DMS153 (cell line): ENCODE data around the gene FAM222B.
"Not testable (repeated sequence)": the region's sequence is repeated elsewhere in the genome, so short reads cannot be mapped to it uniquely, and the experiment has no call there.

Experiments
- DNase-seq: peaks from one replicate; lab custom pipeline; 2025; lab: John Stamatoyannopoulos, UW

FAM222B gene

GRCh38 chr17:28871056-28871579, 28.5 kb upstream of the FAM222B start:
- no peak for DNase-seq

DNA sequence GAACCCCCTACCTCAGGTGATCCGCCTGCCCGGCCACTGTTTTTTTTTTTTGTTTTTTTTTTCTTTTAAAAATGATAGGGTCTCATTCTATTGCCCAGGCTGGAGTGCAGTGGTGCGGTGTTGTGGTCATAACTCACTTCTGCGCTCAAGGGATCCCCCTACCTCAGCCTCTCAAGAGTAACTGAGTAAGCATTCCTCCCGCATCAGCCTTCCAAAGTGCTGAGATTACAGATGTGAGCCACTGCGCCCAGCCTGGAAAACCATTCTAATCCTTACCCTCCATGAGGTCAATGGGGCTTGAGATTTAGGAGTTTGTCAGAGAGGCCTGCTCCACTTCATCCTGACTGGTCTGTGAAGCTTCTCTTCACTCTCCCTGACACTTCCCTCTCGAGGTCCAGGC, 24.7 kb upstream of the FAM222B start:
- no peak for DNase-seq

DNA sequence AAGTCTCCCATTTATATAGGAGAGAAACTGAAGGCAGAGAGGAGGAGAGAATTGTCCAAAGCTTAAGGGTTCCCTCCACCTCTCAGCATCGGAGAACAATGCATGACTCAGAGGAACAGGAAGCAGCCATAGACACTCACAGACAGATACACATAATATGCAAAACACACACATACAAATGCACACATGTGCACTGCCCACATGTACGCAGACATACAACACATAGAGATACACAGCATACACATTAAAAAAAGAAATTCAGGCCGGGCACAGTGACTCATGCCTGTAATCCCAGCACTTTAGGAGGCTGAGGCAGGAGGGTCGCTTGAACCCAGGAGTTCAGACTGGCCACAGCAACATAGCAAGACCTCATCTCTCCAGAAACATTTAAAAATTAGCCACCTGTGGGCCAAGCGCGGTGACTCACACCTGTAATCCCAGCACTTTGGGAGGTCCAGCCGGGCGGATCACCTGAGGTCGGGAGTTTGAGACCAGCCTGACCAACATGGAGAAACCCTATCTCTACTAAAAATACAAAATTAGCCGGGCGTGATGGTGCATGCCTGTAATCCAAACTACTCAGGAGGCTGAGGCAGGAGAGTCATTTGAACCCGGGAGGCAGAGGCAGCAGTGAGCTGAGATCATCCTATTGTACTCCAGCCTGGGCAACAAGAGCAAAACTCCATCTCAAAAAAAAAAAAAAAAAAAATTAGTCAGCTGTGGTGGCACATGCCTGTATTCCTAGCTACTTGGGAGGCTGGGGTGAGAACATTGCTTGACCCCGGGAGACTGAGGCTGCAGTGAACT, 23.6 kb upstream of the FAM222B start:
- DNase-seq = peak; percentile 2

GRCh38 chr17:28864991-28865849, 22.6 kb upstream of the FAM222B start:
- DNase-seq = no peak

GRCh38 chr17:28863953-28864352, 21.4 kb upstream of the FAM222B start:
- no peak for DNase-seq

DNA sequence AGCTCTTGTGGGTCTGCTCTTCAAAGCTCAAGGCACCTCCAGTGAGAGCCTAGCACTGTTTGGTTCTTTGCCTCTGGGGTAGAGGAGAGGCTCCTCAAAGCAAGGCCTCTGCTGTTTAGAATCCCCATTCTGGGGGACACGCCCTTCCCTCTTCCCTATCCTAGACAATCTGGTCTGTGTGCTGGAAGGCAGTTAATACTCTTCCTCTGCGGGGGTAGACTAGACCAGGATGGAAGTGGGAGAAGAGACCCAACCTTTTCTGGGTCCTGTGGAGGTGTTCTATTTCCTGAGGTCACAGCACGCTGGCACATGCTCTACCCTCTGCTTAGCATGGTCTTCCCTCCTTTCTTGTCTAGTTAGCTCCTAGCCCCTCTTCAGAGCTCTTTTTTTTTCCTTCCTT, 20.0 kb upstream of the FAM222B start:
- DNase-seq = no peak

DNA sequence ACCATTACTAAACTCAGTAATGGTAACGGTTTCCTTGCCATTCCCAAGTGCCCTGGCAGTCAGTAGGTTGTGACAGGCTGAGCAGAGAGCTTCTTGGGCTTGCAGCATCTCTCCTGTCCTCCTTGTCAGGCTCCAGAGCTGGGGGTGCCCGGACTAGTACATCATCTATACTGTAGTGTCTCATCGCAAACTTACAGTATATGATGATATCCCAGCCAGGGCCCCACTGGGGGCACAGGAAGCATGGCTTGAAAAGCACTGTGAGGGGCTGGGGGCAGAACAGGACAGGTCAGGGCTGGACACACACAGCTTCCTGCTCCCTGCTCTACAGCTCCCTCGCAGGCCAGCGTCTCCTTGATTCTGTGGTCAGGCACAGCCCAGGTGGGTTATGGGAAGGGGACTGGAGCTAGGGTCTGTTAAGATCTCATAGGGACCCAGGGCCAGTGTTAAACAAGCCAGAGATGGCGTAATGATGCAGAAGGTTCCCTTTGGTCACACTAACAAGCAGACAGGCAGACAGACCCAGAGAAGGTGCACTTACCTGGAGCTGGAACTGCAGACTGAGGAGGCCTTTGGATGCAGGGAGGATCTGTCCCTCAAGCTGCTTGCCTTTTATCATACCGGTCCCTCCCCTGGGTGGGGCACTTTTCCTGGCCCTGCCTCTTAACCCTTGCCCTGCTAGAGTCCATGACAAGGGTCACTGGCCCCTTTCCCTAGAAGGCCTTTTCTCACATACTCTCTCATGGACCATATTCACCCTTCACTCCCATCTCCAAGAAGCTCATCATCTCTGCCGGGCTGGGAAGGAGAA, 19.0 kb upstream of the FAM222B start:
- DNase-seq = no peak

- no peak for DNase-seq
Measured at GRCh38 chr17:28860363-28860808, 17.8 kb upstream of the FAM222B start.

DNA sequence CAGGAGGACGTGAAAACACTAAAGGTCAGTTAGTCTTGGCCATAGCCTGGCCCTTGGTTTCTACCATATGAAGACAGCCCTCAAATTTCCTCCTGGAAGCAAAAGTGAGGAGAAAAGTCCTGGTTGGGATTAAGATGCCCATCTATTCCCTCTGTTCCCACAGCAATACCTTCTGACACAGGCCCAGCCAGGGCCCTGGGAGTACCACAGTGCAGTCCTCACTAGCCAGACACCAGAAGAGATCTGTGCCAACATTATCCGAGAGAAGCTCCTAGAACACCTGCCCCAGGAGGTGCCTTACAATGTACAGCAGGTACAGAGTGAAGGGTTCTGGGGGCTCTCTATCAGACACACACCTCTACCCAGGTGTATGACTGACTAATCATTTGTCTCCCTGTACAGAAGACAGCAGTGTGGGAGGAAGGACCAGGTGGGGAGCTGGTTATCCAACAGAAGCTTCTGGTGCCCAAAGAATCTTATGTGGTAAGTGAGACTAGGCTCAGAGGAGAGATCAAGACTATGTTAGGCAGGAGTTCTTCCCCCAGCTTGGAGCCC, 16.3 kb upstream of the FAM222B start:
- DNase-seq = no peak

DNA sequence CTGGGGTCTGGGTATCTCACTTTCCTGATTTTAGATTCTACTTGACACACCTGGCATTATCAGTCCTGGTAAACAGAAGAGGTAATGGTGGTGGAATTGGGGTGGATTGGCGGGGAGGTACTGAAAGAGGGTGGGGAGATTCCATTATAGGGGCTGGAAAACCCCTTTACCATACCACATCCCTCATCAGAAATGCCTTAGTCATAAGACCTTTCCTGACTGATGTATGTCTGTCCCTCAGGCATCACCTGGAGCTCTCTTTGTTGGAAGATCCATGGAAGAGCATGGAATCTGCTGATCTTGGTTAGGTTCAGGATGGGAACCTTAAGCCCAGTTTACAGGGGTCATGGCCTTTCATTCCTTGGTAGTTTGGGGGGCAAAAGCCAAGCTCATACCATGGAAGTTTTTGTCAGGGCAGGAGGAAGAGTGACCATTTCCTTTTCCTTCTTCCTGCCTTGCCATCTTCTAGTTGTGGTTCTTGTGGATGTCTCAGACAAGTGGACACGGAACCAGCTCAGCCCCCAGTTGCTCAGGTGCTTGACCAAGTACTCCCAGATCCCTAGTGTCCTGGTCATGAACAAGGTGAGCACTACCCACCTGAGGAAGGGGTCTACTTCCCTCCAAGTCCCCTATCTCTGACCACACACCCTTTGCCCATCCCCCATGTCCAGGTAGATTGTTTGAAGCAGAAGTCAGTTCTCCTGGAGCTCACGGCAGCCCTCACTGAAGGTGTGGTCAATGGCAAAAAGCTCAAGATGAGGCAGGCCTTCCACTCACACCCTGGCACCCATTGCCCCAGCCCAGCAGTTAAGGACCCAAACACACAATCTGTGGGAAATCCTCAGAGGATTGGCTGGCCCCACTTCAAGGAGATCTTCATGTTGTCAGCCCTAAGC, 15.6 kb upstream of the FAM222B start:
- no peak for DNase-seq

DNA sequence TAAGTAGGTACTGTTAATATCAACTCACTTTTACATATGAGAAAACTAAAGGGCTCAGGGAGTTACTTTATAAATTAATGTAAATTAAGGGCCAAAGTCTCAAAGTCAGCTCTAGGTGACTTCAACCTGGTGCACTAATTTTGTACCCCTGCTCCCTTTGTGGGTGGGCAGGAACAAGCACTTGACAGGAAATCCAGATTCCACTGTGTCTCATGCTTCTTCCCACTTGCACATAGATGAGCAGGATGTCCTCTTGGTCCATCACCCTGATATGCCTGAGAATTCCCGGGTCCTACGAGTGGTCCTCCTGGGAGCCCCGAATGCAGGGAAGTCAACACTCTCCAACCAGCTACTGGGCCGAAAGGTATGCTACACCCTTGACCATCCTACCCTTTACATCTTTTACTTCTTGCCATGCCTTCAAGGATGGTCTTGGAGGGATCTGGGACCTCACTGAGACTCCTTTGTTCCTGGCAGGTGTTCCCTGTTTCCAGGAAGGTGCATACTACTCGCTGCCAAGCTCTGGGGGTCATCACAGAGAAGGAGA, 13.5 kb upstream of the FAM222B start:
- no peak for DNase-seq

- no peak for DNase-seq
Measured at GRCh38 chr17:28855336-28855679, 12.7 kb upstream of the FAM222B start.

GRCh38 chr17:28854457-28855335, 12.1 kb upstream of the FAM222B start, which contains the start of gene ERAL1:
Gene ERAL1, plus strand, starts transcription at chr17:28855016. Its CDS starts 19 bp downstream, at chr17:28855035.
- peak; percentile 77 for DNase-seq

- no peak for DNase-seq
Measured at GRCh38 chr17:28853295-28853694, 10.7 kb upstream of the FAM222B start.

DNA sequence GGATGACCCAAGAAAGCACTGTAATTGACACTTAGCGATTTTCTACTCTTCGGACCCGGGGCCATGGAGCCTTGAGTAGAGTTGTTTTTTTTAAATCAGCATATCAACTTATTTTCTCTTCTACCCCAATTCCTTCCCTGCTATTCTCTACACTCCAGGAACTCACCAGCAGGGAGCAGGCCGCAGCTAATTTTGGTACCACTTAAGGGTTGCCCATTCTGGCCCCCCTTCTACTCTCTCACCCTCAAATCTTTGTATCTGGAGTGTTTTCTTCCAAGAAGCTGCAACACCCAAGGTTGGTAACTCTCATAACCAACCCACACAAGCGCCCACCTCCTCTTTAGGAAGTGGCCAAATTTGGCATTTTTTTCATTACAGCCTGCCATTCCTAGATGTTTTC, 6.7 kb upstream of the FAM222B start:
- no peak for DNase-seq

DNA sequence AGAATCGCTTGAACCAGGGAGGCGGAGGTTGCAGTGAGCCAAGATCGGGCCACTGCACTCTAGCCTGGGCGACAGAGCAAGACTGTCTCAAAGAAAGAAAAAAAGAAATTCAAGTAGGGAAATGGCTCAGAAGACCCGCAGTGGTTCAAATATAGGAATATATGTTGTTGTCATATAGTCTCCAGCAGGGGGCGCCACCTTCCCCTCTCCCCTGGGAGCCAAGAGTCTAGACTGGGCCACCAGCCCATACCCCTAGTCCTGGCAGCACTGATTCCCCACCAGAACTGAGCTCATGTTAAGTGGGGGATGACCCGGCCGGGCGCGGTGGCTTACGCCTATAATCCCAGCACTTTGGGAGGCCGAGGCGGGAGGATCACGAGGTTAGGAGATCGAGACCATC, 6.1 kb upstream of the FAM222B start:
- not testable (repeated sequence) for DNase-seq

DNA sequence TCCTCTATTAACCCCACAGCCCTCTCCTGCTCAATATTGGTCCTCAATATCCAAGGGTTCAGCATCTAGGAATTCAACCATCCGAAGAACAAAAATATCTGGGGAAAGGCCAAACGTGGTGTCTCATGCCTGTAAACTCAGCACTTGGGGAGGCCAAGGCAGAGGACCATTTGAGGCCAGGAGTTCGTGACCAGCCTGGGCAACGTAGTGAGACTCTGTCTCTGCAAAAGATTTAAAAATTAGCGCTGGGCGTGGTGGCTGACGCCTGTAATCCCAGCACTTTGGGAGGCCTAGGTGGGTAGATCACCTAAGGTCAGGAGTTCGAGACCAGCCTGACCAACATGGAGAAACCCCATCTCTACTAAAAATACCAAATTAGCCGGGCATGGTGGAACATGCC, 4.1 kb upstream of the FAM222B start:
- DNase-seq = not testable (repeated sequence)

DNA sequence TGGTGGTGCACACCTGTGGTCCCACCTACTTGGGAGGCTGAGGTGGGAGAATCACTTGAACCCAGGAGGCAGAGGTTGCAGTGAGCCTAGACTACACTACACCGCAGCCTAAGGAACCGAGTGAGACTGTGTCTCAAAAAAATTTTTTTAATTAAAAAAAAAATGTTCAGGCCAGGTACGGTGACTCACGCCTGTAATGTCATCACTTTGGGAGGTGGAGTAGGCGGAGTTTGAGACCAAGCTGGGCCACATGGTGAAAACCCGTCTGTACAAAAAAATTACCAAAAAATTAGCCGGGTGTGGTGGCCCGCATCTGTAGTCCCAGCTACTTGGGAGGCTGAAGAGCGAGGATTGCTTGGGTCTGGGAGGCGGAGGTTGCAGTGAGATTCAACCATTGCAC, 3.6 kb upstream of the FAM222B start:
- DNase-seq = no peak

GRCh38 chr17:28843816-28844148, 1.2 kb upstream of the FAM222B start:
- DNase-seq = no peak

DNA sequence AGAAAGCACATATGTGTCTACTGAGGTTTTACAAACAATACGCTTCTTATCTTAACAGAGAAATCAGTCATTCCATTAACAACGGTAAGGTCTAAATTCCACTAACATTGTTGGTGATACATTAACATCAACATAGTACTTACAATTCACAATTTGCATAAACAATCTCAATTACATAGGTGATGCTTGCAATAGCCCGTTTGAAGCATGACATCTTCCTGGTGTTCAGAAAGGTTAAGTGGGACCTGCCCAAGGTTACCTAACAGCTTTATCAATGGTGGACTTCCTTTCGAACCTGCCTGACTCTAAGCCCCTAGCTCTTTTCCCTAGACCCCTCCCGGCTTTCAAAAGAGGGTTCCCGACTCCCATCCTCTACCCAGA, 699 bp downstream of the FAM222B start:
- DNase-seq = no peak
